HG02798 (cell line): Measurements from ENCODE around the gene HARBI1.
A peak's percentile ranks its signal among the peaks of the same experiment; 100 is the strongest.
"Not testable (repeated sequence)": the region's sequence is repeated elsewhere in the genome, so short reads cannot be mapped to it uniquely, and the experiment has no call there.

ENCODE experiments used
- ATAC-seq: cut with Tn5 transposase; IDR thresholded peaks from one replicate; pipeline ENCODE4 v1.9.1; 2021; ENCODE audit warnings: mild to moderate bottlenecking; ENCODE audit not compliant: unreplicated experiment, poor library complexity

The HARBI1 gene

GRCh38 chr11:46599340-46600193 lies 17.5 kb downstream of the HARBI1 start:
- ATAC-seq = no peak

DNA sequence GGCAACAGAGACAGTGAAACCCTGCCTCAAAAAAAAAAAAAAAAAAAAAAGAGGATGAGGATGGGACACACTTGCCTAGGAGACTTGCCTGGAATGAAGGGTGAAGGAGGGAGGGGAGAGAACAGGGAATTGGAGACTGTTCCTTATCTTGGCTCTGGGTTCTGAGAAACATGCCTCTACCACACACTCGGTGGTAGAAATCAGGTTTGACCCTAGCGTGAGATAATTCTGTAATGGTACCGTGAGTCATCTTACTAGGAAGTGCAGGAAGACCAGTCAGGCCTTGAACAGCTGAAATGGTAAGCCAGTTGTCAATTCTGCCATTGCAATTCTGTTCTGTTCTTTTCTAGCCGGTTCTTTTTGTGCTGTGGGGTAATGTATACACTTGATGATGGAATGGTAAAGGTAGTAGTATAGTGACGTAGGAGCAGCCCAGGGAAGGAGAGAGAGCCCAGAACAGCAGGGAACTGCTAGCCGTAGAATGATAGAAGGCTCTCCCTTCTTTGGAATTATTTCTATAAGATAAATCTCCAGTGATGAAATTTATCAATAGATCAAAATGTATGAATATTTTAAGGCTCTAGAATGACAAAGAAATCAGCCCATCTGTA lies 19.3 kb downstream of the HARBI1 start:
- ATAC-seq = no peak

DNA sequence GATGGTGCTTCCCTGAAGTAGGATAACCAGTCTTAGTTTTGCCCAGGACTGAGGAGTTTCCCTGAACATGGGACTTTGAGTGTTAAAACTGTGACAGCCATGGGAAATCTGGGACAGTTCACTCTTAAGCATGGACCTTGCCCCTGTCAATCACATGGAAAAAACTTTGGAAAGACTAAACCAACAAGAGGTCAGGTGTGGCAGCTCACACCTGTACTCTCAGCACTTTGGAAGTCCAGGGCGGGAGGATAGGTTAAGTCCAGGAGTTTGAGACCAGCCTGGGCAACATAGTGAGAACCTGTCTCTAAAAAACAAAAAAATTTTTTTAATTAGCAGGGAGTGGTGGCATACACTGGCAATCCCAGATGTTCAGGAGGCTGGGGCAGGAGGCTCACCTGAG lies 19.9 kb downstream of the HARBI1 start:
- no peak for ATAC-seq

DNA sequence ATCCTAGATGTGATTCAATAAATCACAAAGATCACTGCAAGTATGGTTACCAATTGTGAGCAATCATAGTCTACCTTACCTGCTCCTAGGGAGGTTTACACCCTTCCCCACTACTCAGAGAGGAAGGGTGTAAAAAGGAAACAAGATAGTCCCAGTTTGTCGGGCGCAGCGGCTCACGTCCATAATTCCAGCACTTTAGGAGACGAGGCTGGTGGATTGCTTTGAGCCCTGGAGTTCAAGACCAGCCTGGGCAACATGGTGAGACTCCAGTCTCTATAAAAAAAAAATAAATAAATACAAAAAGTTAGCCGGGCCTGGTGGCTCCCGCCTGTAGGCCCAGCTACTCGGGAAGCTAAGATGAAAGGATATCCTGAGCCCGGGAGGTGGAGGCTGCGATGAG lies 22.2 kb downstream of the HARBI1 start:
- no peak for ATAC-seq

DNA sequence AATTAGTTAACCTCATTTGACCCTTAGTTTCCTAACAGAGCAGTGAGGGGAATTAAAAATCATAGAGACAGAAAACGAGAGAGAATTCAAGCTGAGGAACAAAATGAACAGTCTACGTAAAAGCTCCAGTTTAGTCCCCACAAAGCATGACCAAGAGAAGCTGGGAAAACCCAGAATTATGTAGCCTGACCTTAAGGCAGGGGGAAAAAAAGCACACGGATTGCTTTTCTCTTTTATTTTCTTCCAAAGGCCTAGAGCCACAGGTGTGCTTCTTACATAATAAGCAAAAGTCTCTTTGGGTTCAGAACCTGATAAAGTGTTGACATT lies 22.7 kb downstream of the HARBI1 start:
- no peak for ATAC-seq

- peak; percentile 86 for ATAC-seq
Measured at GRCh38 chr11:46593550-46594373, 23.3 kb downstream of the HARBI1 start, which contains the start of gene AMBRA1. AMBRA1 (minus strand) TSS chr11:46594023; CDS start chr11:46548380, 45,643 bp downstream.

DNA sequence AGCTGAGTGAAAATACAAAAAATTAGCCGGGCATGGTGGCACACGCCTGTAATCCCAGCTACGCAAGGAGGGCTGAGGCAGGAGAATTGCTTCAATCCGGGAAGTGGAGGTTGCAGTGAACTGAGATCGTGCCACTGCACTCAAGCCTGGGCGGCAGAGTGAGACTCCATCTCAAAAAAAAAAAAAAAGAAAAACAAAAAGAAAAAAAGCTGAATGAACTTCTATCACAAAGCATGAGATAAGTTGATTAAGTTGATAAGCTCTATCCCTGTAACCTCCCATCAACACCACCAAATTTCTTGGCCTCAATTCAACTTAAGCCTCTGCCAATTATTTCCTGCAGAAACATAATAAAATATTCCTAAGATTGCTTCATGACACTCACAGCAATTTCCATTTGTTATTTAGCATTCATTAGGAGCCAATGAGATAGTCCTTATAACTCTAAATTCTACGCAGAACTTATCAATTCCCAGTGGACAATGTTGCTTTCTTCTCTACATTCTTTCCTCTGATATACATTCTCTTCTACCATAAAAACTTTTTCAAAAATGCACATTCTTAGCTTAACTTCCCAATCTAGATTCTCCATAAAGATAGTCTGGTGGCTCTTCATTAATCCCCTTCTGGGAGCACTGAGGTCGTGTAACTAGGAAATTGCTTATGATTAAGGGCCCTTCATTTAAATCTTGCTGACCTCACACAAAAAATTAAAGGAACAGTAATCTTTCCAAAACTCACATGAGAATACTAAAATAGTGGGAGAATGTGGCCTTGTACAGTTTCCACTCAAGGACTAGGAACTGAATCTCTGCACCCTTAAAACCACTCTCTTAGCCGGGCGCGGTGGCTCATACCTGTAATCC lies 26.1 kb downstream of the HARBI1 start:
- ATAC-seq = no peak

DNA sequence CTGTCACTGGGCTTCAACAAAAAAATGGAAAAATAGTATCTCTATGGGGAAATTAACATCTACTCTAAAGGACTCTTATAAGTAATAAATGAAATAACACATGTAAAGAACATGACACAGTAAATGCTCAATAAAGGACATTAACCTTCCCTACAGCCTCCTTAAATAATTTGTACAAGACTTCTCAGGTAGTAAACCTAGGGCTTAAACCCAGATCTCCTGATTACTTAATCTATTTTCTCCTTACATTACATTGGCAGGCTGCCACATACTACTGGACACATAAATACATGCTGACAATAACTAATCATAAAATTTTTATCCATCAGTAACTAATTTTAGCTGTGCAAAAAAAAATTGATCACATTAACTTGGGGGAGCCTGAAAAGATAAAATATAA lies 28.1 kb downstream of the HARBI1 start:
- no peak for ATAC-seq

DNA sequence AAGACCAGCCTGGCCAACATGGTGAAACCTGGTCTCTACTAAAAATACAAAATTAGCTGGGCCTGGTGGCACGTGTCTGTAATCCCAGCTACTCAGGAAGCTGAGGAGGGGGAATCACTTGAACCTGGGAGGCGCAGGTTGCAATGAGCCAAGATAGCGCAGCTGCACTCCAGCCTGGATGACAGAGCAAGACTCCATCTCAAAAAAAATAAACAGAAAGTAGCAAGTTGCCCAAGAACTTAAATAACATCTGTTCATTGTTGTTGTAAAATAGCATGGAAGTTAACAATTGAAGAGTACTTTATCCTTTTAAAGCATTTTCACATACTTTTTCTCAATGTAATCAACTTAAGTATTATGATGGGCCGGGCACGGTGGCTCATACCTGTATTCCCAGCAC lies 28.9 kb downstream of the HARBI1 start:
- ATAC-seq = no peak

GRCh38 chr11:46583513-46583912 lies 33.5 kb downstream of the HARBI1 start:
- ATAC-seq = not testable (repeated sequence)

DNA sequence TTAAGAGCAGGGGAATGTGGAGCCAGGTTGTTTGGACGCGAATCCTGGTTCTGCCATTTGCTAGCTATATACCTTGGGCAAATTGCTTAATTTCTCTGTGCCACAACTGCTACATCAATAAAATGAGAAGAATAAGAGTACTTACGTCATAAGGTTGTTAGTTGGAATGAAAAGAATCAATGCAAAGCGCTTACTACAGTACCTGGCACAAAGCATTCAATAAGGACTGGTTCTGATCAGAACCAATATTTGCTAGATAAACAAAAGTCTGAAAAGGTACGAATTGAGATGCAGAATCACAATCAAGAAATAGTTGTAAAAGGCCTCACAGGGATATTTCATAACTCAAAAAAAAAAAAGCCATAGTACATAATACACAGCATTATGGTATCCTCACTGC lies 34.4 kb downstream of the HARBI1 start:
- no peak for ATAC-seq

GRCh38 chr11:46577058-46577457 lies 40.0 kb downstream of the HARBI1 start:
- ATAC-seq = no peak

DNA sequence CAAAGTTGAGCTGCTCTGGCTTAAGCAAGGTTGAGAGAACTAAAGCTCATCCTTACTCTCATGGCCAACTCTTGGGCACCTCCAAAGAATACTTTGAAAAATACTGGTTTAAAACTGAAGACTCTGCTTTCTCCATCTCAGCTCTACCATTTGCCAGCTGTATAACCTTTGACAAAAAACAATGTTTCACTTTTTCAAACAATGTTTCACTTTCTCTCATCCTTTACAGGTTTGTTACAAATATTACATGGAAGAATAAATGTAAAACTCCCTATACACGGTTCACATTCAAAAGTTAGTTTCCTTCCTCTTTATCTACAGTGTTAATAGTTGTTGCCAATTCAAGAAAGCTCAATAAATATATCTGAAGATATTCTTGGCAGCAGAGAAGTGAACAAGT lies 42.4 kb downstream of the HARBI1 start:
- ATAC-seq = no peak

- no peak for ATAC-seq
Measured at GRCh38 chr11:46570790-46571398, 46.1 kb downstream of the HARBI1 start.

DNA sequence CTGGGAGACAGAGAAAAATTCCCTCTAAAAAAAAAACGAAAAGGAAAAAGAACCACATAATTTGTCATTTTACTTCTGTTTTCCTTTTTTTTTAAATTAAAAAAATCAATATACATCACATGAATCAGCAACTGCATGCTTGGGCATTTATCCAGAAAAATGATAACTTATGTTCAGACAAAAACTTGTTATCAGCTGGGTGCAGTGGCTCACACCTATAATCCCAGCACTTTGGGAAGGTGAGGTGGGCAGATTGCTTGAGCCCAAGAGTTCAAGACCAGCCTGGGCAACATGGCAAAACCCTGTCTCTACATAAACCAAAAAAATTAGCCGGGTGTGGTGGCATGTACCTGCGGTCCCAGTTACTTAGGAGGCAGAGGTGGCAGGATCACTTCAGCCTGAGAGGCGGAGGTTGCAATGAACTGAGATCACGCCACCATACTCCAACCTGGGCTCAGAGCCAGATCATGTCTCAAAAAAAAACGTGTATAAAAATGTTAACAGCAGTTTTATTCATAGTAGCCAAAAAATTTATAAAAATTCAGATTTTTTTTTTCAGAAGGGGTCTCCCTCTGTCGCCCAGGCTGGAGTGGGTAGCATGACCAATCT lies 51.7 kb downstream of the HARBI1 start:
- ATAC-seq = no peak

DNA sequence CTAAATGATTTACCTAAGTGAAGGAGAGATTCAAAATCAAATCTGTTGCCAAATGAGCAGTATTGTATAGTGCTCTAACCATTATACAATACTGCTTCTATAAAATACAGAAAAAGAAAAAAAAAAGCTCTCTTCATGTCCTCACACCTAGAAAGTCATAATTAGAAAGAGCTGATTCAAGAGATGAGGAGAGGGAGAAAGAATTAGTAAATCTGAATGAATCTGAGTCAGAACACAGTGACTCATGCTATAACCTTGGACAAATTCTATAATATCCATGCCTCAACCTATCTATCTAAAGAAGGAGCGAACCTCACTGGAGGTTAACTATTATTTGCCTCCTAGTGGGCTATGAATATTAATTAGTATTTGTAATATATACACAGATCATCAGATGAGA lies 52.6 kb downstream of the HARBI1 start:
- no peak for ATAC-seq

GRCh38 chr11:46562527-46562926 lies 54.5 kb downstream of the HARBI1 start:
- ATAC-seq = no peak

DNA sequence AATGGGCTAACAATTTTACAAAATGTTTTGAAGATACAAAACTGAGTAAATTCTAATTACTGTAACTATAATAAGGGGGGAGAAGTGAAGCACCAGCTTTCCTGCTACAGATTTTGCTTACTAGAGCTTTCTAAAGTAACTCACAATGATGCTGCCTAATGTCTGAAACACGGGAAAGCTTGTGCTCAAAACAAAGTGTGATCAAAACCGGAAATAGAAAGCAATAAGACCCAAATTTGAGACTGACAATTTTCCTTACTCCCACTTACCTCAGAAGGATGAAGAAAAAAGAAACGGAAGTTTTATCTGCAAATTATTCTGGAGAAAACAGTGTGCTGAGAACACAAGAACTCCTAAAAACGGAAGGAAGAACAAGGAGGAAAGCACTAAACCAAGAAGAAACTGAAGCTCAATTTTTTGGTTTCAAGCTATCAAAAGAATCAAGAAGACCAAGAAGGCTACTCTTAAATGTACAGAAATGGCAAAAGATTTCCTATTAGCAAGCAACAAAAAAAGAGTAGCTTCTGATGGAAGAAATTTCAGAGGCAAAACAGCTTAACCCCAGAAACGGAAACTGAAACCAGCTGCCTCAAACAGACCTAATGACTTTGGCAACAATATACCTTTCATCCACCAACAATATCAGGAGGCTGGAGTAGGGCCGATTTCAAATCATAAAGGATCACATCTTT lies 56.6 kb downstream of the HARBI1 start:
- no peak for ATAC-seq

DNA sequence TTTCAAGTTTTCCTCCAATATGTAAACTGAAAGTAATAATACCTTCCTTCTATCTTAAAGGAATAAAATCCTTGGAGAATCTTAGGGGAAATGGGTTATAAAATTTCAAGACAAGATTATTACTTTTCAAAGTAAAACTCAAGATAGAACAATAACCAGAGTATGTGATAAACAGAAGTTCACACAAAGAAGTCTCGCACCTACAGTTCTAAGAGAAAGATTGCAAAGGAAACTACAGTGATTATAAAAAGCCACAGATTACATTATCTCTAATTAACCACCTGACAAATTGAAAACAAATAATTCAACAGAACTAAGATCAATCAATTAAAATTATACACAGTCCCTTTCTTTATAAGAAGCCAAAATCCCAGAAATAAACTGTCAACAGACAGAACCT lies 57.2 kb downstream of the HARBI1 start:
- ATAC-seq = no peak
